GM23338 (cell line): ENCODE data around the gene ITGB2. TPM values are rescaled to one million over a fixed set of nuclear protein-coding genes. Genes with fewer than 3 reads are reported as not detected.

Source experiments
- ATAC-seq: fragments of 200-7000 bp; cut with Tn5 transposase; 3 replicates; pipeline ENCODE4 v1.9.1; 2020
- DNase-seq: peaks from one replicate; pipeline ENCODE4 v3.0.0-alpha.2; 2015; ENCODE audit warnings: low spot score
- H2AFZ ChIP-seq: fragments of 200-600 bp; sonication (generic); 2 replicates; pipeline ENCODE4 v1.8.0; 2016; ENCODE audit warnings: antibody characterized with exemption, mild to moderate bottlenecking, moderate library complexity
- H3F3A ChIP-seq: fragments of 200-600 bp; sonication (generic); replicated peaks from 2 replicates; pipeline ENCODE4 v1.8.0; 2017; ENCODE audit warnings: antibody characterized with exemption, mixed run types, low read depth
- H3K27ac ChIP-seq: fragments of 200-600 bp; sonication (generic); 2 replicates; pipeline ENCODE4 v1.6.1; 2016; ENCODE audit warnings: low read depth
- H3K27me3 ChIP-seq: fragments of 200-600 bp; sonication (generic); 2 replicates; pipeline ENCODE4 v1.8.0; 2016; ENCODE audit warnings: mild to moderate bottlenecking, mixed run types, moderate library complexity; ENCODE audit not compliant: insufficient read depth
- H3K36me3 ChIP-seq: fragments of 200-600 bp; sonication (generic); 2 replicates; pipeline ENCODE4 v1.8.0; 2016; ENCODE audit warnings: mild to moderate bottlenecking; ENCODE audit not compliant: insufficient read depth
- H3K4me1 ChIP-seq: fragments of 200-600 bp; sonication (generic); 2 replicates; pipeline ENCODE4 v1.8.0; 2016; ENCODE audit warnings: mild to moderate bottlenecking, moderate library complexity; ENCODE audit not compliant: insufficient read depth
- H3K4me2 ChIP-seq: fragments of 200-600 bp; sonication (generic); 2 replicates; pipeline ENCODE4 v1.7.1; 2017; ENCODE audit warnings: mixed run types
- H3K4me3 ChIP-seq: fragments of 200-600 bp; sonication (generic); 2 replicates; pipeline ENCODE4 v1.6.1; 2016; ENCODE audit warnings: mixed run types
- H3K79me2 ChIP-seq: fragments of 200-600 bp; sonication (generic); replicated peaks from 2 replicates; pipeline ENCODE4 v1.8.0; 2017; ENCODE audit warnings: mild to moderate bottlenecking; ENCODE audit not compliant: insufficient read depth
- H3K9me2 ChIP-seq: fragments of 200-600 bp; sonication (generic); 2 replicates; pipeline ENCODE4 v1.8.0; 2017; ENCODE audit not compliant: insufficient read depth
- H4K20me1 ChIP-seq: fragments of 200-600 bp; sonication (generic); replicated peaks from 2 replicates; pipeline ENCODE4 v1.8.0; 2017; ENCODE audit warnings: mild to moderate bottlenecking; ENCODE audit not compliant: insufficient read depth
- H3K27ac Mint-ChIP-seq: 2 replicates; pipeline ENCODE4 v1.8.0; 2020; ENCODE audit warnings: inconsistent platforms, mild to moderate bottlenecking, moderate library complexity, mixed read lengths
- H3K27me3 Mint-ChIP-seq: 3 replicates; pipeline ENCODE4 v1.8.0; 2022; ENCODE audit warnings: low read depth, mild to moderate bottlenecking, moderate library complexity, mixed read lengths, inconsistent platforms; ENCODE audit not compliant: insufficient read depth, poor library complexity
- H3K36me3 Mint-ChIP-seq: 3 replicates; pipeline ENCODE4 v1.8.0; 2021; ENCODE audit warnings: low read depth, mild to moderate bottlenecking, inconsistent platforms, moderate library complexity, mixed read lengths
- H3K4me1 Mint-ChIP-seq: 3 replicates; pipeline ENCODE4 v1.8.0; 2020; ENCODE audit warnings: mild to moderate bottlenecking, inconsistent platforms, mixed read lengths
- H3K4me3 Mint-ChIP-seq: 3 replicates; pipeline ENCODE4 v1.8.0; 2021; ENCODE audit warnings: moderate library complexity, mild to moderate bottlenecking, inconsistent platforms, mixed read lengths
- H3K9me3 Mint-ChIP-seq: 3 replicates; pipeline ENCODE4 v1.8.0; 2020; ENCODE audit warnings: moderate library complexity, mild to moderate bottlenecking, inconsistent platforms, mixed read lengths
- CREB1 ChIP-seq: fragments of 250-450 bp; sonication (Bioruptor Pico); IDR thresholded peaks from 2 replicates; pipeline ENCODE4 v1.5.0; 2020; ENCODE audit warnings: low read depth, mild to moderate bottlenecking, moderate library complexity
- EZH2phosphoT487 ChIP-seq: fragments of 200-600 bp; sonication (generic); IDR thresholded peaks from one replicate; pipeline ENCODE4 v1.8.1; 2018; ENCODE audit warnings: antibody characterized with exemption; ENCODE audit not compliant: unreplicated experiment
- JUNB ChIP-seq: IDR thresholded peaks from one replicate; pipeline ENCODE4 v1.6.1; 2016; ENCODE audit warnings: antibody characterized with exemption; ENCODE audit not compliant: unreplicated experiment
- NANOG ChIP-seq: IDR thresholded peaks from 2 replicates; pipeline ENCODE4 v1.6.1; 2016; ENCODE audit warnings: antibody characterized with exemption, borderline replicate concordance
- POLR2AphosphoS5 ChIP-seq: IDR thresholded peaks from 2 replicates; pipeline ENCODE4 v1.6.1; 2016; ENCODE audit warnings: antibody characterized with exemption, low read depth
- ZNF331 ChIP-seq: fragments of 250-450 bp; sonication (Bioruptor Pico); IDR thresholded peaks from 2 replicates; pipeline ENCODE4 v1.5.0; 2020; ENCODE audit warnings: low read depth, mild to moderate bottlenecking, moderate library complexity
- polyA plus RNA-seq: library from polyadenylated mRNA; unstranded; fragments of >200 nt; fragmentation: Nextera tagmentation; extraction: Ambion mirVana; gene quantifications from 2 replicates; pipeline ENCODE4 v1.2.1, GENCODE V29; 2016
- total RNA-seq: library from RNA; depleted of rRNA; stranded (reverse); fragments of >200 nt; shearing (Covaris generic); gene quantifications from 2 replicates; pipeline ENCODE4 v1.2.3, GENCODE V29; 2014
- TF ChIP-seq, protein P1 (sequence below): IDR thresholded peaks from one replicate; pipeline ENCODE4 v1.6.1; 2018; ENCODE audit warnings: antibody characterized with exemption; ENCODE audit not compliant: unreplicated experiment
- TF ChIP-seq, protein P2 (sequence below): IDR thresholded peaks from 2 replicates; pipeline ENCODE4 v1.6.1; 2016; ENCODE audit warnings: antibody characterized with exemption
- TF ChIP-seq, protein P3 (sequence below), 2 experiments: fragments of 200-600 bp in 1 of 2; sonication (generic) in 1 of 2; conservative IDR thresholded peaks; 2 replicates each; pipeline versions ENCODE4 v1.5.1 to v1.6.1; 2016 to 2017; ENCODE audit warnings: antibody characterized with exemption in 2 of 2, low read depth in 2 of 2, mild to moderate bottlenecking in 2 of 2, moderate library complexity in 1 of 2

ITGB2 gene
- total and polyA plus RNA-seq, 2 experiments from 2014 or later = 0.44 to 0.63 TPM

- TF ChIP-seq, protein P1, sequence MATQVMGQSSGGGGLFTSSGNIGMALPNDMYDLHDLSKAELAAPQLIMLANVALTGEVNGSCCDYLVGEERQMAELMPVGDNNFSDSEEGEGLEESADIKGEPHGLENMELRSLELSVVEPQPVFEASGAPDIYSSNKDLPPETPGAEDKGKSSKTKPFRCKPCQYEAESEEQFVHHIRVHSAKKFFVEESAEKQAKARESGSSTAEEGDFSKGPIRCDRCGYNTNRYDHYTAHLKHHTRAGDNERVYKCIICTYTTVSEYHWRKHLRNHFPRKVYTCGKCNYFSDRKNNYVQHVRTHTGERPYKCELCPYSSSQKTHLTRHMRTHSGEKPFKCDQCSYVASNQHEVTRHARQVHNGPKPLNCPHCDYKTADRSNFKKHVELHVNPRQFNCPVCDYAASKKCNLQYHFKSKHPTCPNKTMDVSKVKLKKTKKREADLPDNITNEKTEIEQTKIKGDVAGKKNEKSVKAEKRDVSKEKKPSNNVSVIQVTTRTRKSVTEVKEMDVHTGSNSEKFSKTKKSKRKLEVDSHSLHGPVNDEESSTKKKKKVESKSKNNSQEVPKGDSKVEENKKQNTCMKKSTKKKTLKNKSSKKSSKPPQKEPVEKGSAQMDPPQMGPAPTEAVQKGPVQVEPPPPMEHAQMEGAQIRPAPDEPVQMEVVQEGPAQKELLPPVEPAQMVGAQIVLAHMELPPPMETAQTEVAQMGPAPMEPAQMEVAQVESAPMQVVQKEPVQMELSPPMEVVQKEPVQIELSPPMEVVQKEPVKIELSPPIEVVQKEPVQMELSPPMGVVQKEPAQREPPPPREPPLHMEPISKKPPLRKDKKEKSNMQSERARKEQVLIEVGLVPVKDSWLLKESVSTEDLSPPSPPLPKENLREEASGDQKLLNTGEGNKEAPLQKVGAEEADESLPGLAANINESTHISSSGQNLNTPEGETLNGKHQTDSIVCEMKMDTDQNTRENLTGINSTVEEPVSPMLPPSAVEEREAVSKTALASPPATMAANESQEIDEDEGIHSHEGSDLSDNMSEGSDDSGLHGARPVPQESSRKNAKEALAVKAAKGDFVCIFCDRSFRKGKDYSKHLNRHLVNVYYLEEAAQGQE = no peak
- no peak for TF ChIP-seq ZNF331
- TF ChIP-seq, protein P2, sequence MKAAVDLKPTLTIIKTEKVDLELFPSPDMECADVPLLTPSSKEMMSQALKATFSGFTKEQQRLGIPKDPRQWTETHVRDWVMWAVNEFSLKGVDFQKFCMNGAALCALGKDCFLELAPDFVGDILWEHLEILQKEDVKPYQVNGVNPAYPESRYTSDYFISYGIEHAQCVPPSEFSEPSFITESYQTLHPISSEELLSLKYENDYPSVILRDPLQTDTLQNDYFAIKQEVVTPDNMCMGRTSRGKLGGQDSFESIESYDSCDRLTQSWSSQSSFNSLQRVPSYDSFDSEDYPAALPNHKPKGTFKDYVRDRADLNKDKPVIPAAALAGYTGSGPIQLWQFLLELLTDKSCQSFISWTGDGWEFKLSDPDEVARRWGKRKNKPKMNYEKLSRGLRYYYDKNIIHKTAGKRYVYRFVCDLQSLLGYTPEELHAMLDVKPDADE = no peak
Observed at GRCh38 chr21:44957901-44958451, 37.3 kb upstream of the ITGB2 start (continued).

DNA sequence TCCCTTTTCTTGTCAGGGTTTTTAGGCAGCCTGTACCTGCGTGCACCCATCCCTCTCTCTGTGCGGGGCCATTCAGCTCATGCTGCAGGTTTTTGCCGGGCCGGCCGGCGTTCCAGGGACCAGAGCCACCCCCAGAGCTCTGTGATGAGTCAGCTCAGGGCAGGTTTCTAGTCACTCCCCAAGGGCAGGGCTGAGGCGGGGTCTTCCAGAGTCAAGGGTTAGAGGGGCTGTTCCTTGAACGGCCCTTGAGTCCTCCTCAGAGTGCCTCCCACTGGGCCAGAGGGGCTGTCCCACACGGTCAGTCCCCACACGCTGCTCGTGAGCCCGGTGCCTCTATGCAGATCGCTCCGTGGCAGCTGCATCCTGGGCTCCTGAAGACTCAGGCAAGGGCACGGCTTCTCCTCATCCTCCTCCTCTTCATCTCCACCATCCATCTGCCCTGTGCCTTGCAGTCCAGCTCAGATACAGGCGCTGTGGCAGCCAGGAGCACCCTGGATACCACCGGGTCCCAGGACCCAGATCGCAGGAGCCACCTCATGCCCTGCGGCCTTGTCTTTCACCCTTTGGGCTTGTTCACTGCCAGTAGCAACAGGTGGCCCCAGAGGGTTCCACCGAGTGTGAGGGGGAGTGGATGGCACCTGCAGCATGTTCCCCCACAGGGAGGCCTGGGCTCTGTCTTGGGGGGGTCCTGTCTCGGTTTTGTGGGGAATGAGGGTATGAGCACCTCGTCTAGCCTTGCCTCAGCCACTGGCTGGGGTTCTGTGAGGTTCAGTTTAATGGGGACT, 36.5 kb upstream of the ITGB2 start:
- DNase-seq (no peak), ATAC-seq (no peak)
- peak overlapping the region; percentile 74 for H3K27ac Mint-ChIP-seq
- TF ChIP-seq POLR2AphosphoS5 (no peak), JUNB (no peak), CREB1 (CRISPR knock-in tag) (no peak), EZH2phosphoT487 (no peak), NANOG (no peak)
- TF ChIP-seq, protein P1 = no peak
- TF ChIP-seq, protein P2 = no peak
- TF ChIP-seq, protein P3, sequence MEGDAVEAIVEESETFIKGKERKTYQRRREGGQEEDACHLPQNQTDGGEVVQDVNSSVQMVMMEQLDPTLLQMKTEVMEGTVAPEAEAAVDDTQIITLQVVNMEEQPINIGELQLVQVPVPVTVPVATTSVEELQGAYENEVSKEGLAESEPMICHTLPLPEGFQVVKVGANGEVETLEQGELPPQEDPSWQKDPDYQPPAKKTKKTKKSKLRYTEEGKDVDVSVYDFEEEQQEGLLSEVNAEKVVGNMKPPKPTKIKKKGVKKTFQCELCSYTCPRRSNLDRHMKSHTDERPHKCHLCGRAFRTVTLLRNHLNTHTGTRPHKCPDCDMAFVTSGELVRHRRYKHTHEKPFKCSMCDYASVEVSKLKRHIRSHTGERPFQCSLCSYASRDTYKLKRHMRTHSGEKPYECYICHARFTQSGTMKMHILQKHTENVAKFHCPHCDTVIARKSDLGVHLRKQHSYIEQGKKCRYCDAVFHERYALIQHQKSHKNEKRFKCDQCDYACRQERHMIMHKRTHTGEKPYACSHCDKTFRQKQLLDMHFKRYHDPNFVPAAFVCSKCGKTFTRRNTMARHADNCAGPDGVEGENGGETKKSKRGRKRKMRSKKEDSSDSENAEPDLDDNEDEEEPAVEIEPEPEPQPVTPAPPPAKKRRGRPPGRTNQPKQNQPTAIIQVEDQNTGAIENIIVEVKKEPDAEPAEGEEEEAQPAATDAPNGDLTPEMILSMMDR (conservative IDR thresholded peaks at IDR 0.05; ENCODE audit: low read depth in 2 of 2) = no peak

More for the DNA sequence above, 36.5 kb upstream of the ITGB2 start:
- Histone ChIP-seq H2AFZ (no peak overlapping the region), H3K79me2 (peaks cover 84% of the 10 kb centered on the region), H3K36me3 (peaks cover 4% of the 10 kb centered on the region), H3K27ac (no peak overlapping the region), H3K4me2 (no peak overlapping the region), H3F3A (no peaks in the 10 kb centered on the region), H3K9me2 (no peaks in the 10 kb centered on the region), H3K4me3 (no peak overlapping the region), H3K4me1 (no peaks in the 10 kb centered on the region), H3K27me3 (no peaks in the 10 kb centered on the region), H4K20me1 (peaks cover 20% of the 10 kb centered on the region)
- Mint-ChIP-seq H3K9me3 (no peaks in the 10 kb centered on the region), H3K36me3 (peaks cover 37% of the 10 kb centered on the region), H3K27me3 (peaks cover 14% of the 10 kb centered on the region), H3K4me1 (peaks cover 4% of the 10 kb centered on the region), H3K4me3 (no peak overlapping the region)
